Fibroblast of pulmonary artery (primary cell): Measurements from ENCODE around the gene MT1E.

Source experiments
- DNase-seq: peaks from one replicate; pipeline ENCODE4 v3.0.0-alpha.2; 2010; ENCODE audit warnings: low read depth
- H3K4me3 ChIP-seq: replicated peaks from 2 replicates; pipeline ENCODE4 v1.5.1; 2011; ENCODE audit warnings: low read depth, mild to moderate bottlenecking, control low read depth, low read length, moderate library complexity
- TF ChIP-seq, protein P1 (sequence below): IDR thresholded peaks from 2 replicates; pipeline ENCODE4 v1.5.1; 2011; ENCODE audit warnings: mild to moderate bottlenecking, control low read depth, low read length, inconsistent platforms; ENCODE audit errors: missing control alignments

Gene MT1E

GRCh38 chr16:56610609-56611111, 14.9 kb upstream of the MT1E start:
- peak overlapping the region; percentile 89 for H3K4me3 ChIP-seq
- TF ChIP-seq, protein P1, sequence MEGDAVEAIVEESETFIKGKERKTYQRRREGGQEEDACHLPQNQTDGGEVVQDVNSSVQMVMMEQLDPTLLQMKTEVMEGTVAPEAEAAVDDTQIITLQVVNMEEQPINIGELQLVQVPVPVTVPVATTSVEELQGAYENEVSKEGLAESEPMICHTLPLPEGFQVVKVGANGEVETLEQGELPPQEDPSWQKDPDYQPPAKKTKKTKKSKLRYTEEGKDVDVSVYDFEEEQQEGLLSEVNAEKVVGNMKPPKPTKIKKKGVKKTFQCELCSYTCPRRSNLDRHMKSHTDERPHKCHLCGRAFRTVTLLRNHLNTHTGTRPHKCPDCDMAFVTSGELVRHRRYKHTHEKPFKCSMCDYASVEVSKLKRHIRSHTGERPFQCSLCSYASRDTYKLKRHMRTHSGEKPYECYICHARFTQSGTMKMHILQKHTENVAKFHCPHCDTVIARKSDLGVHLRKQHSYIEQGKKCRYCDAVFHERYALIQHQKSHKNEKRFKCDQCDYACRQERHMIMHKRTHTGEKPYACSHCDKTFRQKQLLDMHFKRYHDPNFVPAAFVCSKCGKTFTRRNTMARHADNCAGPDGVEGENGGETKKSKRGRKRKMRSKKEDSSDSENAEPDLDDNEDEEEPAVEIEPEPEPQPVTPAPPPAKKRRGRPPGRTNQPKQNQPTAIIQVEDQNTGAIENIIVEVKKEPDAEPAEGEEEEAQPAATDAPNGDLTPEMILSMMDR = no peak
- DNase-seq = peak; percentile 55

GRCh38 chr16:56611281-56611833, 14.2 kb upstream of the MT1E start:
- TF ChIP-seq, protein P1 = no peak
- H3K4me3 ChIP-seq = no peak overlapping the region
- DNase-seq = peak; percentile 59

GRCh38 chr16:56613706-56614105, 11.9 kb upstream of the MT1E start:
- TF ChIP-seq, protein P1 = no peak
- no peak overlapping the region for H3K4me3 ChIP-seq
- no peak for DNase-seq

DNA sequence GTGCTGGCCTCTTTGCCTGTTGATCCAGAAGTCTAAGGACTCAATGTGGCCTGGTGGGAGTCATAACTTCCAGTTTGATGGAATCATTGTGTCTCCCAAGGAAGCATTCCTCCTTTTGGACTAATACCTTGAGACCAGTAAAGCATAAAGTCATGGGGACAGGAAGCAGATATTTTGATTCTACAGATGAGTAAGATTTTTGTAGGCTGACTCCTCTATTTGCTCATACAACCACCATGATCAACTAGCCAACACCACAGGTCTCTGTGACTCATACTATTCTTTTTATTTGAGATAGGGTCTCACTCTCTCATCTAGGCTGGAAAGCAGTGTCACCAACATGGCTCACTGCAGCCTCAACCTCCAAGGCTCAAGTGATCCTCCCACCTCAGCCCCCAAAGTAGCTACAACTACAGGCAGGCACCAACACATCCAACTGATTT, 11.0 kb upstream of the MT1E start:
- TF ChIP-seq, protein P1 = no peak
- peak; percentile 47 for DNase-seq
- H3K4me3 ChIP-seq = no peak overlapping the region

GRCh38 chr16:56615353-56615752, 10.2 kb upstream of the MT1E start:
- peak; percentile 37 for DNase-seq
- H3K4me3 ChIP-seq = no peak overlapping the region
- TF ChIP-seq, protein P1 = no peak

DNA sequence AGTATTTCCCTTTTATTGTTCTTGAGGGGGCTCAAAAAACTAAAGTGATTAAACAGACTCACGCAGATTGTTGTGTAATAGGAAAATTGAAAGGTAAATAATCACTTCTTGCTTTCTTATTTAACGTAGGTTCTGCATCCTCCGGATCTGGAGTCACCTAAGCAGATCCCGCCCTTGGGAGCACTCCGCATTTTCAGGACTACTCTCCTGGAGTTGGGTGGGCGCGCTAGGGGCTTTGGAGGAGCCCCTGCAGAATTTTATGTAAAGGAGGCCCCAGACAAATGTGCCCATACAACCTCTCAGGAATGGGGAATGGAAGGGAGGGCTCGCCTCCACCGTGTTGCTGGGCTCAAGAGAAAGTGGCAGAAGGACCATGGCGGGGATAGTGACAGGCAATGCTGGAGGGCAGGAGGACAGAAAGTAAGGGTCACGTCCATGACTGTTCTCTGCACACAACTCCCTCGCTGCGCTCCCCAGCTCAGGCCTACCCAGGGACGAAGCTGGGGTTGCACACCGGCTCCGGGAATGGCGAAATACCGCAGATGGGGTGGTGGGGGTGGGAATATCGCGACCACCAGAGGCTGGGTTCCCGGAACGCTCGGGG, 8.9 kb upstream of the MT1E start:
- DNase-seq = no peak
- TF ChIP-seq, protein P1 = no peak
- H3K4me3 ChIP-seq = peak overlapping the region; percentile 1
